NCI-H187 treated with DMSO at 0.1 percent for 48 hours (cell line): Measurements from ENCODE around the gene NT5C3B.
"Not testable (repeated sequence)": the region's sequence is repeated elsewhere in the genome, so short reads cannot be mapped to it uniquely, and the experiment has no call there.

Source experiments
- DNase-seq: peaks from one replicate; lab custom pipeline; 2025; lab: John Stamatoyannopoulos, UW

Gene NT5C3B

DNA sequence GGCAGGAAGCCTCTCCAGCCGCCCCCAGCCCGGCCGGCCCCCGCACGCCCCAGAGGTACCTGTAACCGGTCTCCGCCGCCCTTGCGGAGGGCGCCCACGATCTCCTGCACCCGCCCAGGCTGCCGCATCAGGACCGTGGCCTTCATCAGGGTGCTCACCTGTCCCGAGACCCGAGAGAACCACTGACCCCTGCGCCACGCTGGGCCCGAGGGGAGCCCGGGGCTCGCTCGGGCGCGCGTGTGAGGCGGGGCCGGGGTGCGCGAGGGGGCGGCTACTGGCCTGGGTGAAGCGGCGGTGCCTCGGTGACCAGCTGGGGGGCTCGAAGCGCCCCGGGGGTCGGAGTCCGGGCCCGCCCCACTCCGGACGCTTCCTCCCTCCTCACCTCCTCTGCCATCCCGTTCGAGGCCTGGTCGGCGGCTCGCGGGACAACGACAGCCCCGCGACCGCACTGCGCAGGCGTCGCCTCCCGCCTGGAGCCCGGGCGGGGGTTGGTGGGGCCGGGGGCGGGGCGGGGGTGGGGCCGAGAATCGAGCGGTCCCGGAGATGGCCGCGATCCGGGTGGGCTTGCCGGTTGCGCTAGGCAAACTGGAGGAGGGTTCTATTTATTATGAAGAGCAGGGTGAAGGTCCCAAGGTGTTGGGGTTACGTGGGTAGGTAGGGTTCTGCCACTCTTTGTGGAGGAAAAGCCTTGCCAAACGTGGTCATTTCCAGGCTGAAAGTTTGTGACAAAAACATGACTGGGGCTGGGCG is at the start of gene NT5C3B:
NT5C3B (minus strand) TSS at position 433 of the 750 bp plus-strand sequence; CDS start at position 394, 39 bp downstream.
- no peak for DNase-seq

DNA sequence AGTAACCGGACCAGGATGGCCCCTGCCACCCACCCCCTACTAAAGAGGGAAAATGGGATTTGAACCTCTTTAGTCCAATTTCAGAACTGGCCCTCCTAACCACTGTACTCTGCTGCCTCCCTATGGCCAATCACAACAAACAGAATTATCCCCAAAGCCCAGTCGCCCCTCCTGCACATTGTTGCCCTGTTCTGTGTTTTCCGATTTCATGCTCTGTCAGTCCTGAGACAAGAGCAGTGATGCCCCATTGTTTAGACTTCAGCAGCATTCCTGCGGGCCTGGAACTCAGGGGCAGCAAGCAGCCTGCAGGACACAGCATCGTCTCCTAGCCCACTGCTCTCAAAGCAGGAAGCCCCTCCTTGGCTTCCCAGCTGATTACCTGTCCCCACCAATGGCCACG is 49.7 kb upstream of the NT5C3B start:
- no peak for DNase-seq

DNA sequence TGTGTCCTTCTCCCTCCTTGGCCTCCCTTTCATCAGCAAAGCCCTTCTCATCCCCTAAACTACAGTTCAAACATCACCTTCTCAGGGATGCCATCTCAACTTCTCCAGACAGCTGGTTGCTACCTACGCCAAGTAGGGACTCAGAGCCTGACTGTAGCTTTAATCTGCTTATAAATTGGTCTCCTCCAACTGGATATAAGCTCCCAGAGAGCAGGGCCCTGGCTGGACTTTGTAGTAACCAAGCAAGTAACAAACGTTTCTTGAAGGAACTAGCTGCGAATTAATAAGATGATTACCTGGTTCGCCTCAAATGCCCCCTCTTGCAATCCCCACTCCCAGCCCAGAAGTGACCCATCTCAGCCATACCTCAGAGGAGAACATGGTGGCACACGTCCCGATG is 46.7 kb upstream of the NT5C3B start:
- DNase-seq, result no peak

DNA sequence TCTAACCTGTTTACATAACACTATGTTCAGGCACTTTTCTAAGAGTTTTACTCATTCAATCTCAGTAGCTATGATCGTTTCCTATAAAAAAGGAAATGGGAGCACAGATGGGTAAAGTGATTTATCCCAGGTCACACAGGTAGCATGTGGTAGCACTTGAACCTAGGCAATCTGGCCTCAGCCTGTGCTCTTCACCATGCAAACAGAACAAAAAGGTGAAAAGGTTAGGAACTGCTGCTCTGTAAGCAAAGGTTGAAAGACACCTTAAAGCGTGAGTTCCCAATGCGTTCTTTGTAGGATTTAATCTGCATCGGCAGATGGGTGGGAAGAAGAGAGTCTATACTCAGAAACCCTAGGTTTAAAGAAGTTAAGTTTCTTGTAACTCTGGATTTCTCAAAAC is 44.1 kb upstream of the NT5C3B start:
- DNase-seq, result no peak

DNA sequence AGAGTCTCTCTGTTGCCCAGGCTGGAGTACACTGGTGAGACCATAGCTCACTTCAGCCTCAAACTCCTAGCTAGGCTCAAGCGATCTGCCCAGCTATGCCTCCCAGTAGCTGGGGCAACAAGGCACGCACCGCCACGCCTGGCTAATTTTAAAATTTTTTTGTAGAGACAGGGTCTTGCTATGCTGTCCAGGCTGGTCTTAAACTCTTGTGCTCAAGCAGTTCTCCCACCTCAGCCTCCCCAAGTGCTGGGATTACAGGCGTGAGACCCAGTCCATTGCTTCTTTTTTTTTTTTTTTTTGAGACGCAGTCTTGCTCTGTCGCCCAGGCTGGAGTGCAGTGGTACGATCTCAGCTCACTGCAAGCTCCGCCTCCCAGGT is 38.2 kb upstream of the NT5C3B start:
- DNase-seq, result not testable (repeated sequence)

DNA sequence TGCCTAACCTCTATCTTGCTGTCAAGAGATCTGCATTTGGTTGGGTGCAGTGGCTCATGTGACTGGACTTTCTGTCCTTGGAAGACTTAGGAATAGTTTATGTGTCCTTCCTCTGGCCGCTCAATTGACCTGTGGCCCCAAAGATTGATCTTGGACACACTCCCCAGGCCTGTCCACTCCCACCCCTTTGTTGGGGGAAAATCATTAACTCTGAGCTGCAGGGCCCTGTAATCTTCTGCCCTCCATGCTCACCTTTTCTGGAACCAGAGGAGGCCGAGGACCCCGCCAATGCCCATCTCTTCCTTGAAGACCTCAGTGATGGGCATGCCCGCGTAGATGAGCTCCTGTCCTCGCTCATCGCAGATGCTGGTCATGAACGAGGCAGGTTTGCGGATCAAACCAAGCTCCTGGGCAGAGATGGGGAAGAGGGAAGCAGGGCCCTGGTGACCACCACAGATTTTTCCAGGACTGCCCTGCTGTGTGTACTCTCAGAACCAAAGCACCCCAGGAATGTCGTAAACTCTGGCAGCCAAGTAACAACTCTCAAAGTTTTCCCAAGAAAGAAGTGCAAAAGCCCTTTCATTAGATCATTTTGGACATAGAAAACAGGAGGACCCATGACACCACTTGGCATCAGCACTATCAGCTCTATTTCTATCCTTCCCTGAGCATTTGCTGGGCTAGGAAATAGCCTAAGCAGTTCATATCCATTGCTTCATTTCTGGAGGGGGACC is 37.7 kb upstream of the NT5C3B start:
- DNase-seq, result no peak

DNA sequence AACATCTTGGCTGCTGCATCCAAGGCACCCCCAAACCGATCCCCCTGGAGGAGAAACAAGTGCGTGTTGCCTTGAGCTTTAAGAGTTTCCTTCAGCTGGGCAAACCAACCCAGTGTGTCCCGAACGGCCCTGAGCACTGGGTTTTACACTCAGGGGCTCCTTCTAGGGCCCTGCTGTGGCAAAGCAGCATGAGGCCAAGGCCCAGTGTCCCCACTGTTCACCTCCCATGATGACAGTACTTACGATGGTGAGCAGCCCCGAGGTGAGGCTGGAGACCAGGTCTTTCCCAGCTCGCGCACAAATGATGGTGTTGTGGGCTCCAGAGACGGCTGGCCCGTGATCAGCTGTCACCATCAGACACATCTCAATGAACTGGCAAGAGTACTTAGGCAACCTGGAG is 35.8 kb upstream of the NT5C3B start:
- DNase-seq, result no peak

DNA sequence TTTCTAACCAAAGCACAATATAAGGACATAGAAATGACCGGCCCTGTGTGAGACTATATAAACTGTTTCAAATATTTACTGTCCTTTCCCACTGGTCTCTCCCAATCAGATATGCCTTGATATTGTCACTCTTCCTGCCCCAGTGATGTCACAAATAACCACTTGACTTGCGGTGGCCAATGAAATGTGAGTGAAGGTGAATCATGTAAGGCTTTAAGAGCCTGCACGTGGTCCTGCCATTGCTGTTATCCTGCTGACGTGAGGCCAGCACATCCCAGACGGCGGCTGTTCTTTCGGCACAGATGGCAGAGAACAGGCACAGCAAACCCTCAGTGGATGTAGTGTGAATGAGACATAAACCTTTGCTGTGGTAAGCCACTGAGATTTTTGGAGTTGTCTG is 34.6 kb upstream of the NT5C3B start:
- DNase-seq, result no peak

DNA sequence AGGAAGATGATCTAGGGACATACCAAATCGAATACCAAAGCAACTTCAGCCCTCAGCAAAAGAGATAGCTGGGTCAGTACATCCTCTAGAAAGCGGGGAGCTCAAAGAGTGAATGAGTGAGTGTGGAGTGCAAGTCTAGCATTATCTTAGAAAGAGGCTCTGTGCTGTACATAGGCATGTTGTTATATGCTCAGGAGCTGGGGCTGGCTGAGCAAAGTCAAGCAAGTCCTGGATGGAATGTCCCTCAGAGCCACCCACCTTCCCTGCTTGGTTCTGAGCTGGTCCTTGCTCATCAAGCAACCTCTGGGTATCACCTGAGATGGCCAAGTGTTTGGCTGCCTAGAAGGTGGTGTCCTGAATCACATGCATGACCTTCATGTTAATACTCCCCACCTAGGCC is 34.1 kb upstream of the NT5C3B start:
- DNase-seq, result no peak

DNA sequence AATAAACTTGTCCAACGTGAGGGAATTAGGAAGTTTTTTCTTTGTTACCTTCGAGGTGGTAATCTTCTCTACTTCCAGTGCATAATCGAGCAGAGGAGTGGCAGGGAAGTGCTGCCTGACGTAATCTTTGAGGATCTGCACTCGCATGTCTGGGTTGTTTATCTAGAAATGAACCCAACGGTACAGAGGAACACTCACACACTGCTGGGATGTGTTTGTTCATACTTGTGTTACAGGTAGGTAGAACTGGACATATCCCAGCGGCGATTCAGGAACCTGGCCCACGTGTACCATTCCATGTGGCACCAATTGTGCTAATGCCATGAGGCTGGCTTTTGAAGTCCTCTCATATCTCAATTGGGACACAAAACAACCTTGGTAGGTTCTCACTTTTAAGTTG is 33.4 kb upstream of the NT5C3B start:
- DNase-seq, result no peak

DNA sequence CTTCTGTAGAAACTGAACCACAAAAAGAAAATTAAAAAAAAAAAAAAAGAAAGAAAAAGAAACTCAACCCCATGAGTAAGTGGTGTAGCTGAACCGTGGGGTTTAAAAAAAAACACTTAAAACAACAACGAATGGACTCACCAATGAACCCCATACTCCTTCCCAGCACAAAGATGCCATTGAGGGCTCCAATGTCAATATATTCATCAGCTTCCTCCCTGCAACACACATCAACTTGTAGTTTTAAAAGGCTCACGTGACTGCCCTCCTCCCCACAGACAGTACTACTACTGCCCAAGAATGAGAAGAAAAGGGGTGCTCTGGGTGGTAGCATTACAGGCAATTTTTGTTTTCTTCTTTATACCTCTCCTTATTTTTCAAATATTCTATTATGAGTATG is 32.5 kb upstream of the NT5C3B start:
- no peak for DNase-seq

DNA sequence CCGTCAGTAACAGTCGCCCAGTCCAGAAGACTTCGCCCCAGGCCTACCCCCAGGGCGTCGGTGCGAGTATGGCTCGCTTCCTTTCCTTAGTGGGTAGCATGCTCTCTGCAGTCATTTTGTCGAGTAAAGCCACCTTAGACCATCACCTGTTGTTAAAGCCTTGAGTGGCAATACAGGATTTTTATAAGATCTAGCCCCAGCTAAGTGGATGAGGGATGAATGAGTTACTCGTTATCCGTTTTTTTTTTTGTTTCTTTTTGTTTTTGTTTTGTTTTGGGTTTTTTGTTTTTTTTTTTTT is 29.5 kb upstream of the NT5C3B start:
- no peak for DNase-seq

DNA sequence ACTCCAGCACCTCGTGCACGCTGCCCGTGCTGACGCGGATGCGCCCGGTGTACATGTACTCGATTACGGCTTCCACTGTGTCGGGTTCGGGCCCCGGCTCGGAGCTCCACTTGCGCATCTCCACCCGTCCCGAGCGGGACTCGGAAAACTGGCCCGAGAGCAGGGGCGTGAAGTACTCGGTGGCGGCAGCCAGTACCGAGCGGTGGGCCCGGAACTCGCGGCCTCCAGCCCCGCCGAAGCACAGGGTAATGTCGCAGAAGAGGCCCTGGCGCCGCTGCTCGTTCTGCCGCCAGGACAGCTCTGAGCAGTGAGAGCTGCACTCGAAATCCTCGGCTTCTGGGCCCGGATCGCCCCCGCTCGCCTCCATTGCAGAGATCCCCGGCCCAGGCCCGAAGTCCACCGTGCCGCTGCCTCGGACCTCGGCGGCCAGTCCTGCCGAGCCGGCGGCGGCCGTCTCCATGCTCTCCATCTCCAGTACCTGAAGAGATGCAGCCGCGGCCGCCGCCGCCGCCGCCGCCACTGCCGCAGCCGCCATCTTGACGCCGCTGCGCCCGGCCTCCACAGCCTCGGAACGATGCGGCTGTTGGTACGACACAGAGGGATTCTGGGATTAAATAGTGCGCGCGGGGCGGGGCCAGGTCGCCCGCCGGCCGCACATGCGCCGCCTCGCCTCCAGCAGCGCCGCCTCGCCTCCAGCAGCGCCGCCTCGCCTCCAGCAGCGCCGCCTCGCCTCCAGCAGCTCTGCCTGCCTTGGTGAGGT is 29.0 kb upstream of the NT5C3B start, which contains the start of gene KLHL11:
KLHL11 (minus strand) TSS at position 588 of the 760 bp plus-strand sequence; CDS start at position 535, 53 bp downstream.
- DNase-seq, result peak; percentile 51

DNA sequence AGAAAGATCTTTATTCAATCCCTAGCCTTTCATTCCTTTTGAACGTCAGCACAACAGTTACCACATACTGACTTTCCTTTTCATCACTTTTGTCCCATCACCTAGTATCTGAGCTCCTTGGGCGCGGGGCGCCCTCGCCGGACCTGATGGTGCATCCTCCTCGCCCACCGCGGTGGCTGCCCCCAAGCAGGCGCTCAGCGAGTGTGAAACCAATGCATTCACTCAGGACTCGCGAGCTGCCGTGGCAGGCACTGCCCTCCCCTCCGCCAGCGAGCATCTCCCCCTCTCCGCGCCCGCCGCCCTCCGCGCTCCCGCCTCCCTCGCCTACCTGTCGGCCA is 28.4 kb upstream of the NT5C3B start:
- no peak for DNase-seq

DNA sequence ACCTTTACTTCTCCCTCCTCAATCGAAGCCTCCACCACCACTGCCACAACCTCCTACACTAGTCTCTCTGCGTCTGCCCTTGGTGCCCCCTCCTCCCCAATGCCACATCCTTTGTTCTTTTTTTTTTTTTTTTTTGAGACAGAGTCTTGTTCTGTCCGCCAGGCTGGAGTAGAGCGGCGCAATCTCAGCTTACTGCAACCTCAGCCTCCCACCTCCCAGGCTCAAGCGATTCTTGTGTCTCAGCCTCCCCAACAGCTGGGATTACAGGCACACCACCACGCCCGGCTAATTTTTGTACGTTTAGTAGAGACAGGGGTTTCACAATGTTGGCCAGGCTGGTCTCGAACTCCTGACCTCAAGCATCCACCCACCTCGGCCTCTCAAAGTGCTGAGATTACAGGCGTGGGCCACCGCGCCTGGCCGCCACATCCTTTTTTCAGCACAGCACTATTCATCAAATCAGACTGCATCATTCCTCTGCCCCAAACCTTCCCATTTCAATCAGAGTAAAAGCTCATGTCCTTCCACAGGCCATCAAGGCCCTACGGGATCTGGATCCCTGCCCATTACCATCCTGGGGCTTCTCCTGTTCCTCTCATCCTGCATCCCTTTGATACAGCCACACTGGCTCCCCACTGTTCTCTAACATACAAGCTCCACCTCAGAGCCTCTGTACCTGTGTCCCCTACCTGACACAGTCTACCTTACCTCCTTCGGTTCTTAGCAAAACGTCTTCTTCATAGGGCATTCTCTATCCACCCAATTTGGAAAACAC is 27.2 kb upstream of the NT5C3B start:
- no peak for DNase-seq

DNA sequence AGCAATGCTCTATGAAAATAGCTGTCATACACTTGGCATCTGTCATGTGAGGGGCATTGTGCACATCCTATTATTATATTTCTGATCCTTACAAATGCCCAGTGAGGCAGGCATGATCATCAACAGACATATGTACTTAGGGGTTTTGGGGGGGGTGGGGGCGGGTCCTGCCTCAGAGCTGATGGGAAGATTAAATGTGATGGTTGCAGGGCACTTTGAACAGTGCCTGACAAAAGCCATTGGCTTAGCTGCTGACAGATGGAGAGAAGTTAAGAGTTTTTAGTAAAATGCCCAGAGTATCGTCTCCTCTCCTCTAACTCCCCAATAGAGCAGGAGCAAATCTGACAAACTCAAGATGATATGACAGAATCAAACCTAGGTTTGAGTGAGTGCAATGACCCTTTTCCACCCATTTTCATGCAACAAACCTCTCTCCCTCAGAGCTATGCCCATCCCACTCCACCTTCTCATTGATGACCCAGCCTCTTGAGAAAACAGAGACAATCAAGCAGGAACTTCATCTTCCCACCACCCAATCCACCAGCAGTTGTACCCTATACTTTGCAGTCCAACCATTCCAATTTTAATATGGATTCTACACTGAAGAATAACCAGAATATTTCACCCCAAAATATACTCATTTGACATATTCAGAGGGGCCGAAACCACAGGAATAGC is 24.4 kb upstream of the NT5C3B start:
- DNase-seq, result no peak

DNA sequence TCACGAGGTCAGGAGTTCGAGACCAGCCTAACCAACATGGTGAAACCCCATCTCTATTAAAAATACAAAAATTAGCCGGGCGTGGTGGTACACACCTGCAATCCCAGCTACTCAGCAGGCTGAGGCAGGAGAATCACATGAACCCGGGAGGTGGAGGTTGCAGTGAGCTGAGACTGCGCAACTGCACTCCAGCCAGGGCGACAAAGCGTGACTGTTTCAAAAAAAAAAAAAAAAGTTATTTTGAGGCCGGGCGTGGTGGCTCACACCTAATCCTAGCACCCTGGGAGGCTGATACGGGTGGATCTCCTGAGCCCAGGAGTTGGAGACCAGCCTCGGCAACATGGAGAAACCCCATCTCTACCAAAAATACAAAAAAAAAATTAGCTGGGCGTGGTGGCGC is 15.3 kb upstream of the NT5C3B start:
- not testable (repeated sequence) for DNase-seq

DNA sequence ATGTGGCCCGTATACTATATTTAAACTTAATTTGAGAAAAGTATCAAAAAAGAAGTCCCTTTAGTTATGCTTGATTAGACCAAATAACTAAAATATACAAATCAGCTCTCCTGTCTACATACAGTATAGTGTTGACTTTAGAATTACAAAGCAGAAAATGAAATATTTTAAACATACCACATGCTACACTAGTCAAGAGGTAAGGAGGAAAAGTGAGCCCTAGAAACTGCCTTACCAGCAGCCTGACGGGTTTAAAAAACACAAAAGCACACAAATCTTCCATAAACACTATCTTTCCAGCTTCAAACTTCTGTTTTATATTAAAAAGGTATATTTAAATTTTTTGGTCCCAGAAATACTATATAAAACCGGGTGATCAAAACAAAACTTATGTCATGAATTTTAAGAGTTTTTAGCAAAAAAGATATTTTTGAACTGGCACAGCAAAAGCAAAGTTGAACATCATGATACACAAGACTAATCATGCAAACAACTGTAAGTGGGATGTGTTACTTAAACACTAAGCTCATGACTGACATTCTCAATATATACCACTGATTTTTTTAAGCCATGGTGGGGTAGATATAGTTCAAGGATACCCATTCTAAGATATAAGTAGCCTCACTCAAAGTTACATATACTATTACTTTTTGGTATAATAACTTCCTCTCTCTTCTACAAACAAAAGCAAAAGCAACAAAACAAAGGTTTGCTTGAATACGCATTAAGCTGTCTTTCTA is 13.4 kb upstream of the NT5C3B start:
- no peak for DNase-seq

DNA sequence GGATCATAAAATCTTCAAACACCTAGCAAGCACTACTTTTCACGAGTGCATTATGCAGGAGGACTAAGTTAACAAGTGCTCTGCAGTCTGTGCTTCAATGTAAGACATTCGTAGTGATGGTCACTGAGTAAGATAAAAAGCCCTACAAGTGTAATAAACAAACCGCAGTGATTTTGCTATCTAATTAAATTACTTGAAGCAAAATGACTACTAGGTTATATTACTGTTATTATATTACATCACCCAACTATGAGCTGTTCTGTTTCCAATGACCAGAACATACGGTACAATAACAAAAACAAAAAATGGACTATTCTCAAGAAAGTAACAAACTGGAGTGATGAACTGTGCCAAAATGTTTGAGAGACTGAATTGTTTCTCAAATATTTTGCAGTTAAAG is 12.8 kb upstream of the NT5C3B start:
- no peak for DNase-seq

DNA sequence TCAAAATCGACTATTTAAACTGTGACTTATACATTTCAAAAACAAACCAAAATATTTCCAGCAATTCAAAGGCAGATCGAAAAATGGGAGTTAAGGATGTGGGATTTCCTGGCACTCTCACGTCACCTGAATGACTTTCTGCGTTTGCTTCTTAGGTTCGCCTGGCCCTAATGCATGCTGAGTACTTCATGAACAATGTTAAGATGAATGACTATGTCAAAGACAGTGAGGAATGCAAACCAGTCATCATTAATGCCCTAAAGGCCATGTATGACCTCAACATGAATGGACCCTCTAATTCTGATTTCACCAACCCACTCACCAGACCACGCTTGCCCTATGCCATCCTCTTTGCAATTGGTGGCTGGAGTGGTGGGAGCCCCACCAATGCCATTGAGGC is 8.9 kb upstream of the NT5C3B start:
- DNase-seq, result no peak

DNA sequence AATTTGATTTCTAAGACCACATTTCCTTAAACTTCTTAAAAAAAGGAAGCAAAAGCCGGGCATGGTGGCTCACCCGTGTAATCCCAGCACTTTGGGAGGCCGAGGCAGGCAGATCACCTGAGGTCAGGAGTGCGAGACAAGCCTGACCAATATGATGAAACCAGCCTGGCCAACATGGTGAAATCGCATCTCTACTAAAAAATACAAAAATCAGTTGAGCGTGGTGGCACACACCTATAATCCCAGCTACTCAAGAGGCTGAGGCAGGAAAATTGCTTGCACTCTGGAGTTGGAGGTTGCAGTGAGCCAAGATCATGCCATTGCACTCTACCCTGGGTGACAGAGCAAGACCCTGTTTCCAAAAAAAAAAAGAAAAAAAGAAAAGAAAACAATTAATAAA is 4.7 kb upstream of the NT5C3B start:
- DNase-seq, result not testable (repeated sequence)
